Rectal smooth muscle tissue (tissue), 1 donor: ENCODE measurements around the gene SYT1.
"Not testable (repeated sequence)": the region's sequence is repeated elsewhere in the genome, so short reads cannot be mapped to it uniquely, and the experiment has no call there.

Experiments
- H3K27ac ChIP-seq: one replicate; pipeline ENCODE4 v1.7.0; 2013; ENCODE audit warnings: low read depth, low read length, inconsistent platforms
- H3K27me3 ChIP-seq: one replicate; pipeline ENCODE4 v1.7.0; 2013; ENCODE audit warnings: low read length; ENCODE audit not compliant: control insufficient read depth, insufficient read depth
- H3K36me3 ChIP-seq: one replicate; pipeline ENCODE4 v1.7.0; 2013; ENCODE audit warnings: low read length; ENCODE audit not compliant: control insufficient read depth, insufficient read depth
- H3K4me1 ChIP-seq: one replicate; pipeline ENCODE4 v1.7.0; 2013; ENCODE audit warnings: low read length; ENCODE audit not compliant: control insufficient read depth, insufficient read depth
- H3K4me3 ChIP-seq: one replicate; pipeline ENCODE4 v1.7.0; 2013; ENCODE audit warnings: low read length
- H3K9ac ChIP-seq: one replicate; pipeline ENCODE4 v1.7.0; 2013; ENCODE audit warnings: low read length

The SYT1 gene

DNA sequence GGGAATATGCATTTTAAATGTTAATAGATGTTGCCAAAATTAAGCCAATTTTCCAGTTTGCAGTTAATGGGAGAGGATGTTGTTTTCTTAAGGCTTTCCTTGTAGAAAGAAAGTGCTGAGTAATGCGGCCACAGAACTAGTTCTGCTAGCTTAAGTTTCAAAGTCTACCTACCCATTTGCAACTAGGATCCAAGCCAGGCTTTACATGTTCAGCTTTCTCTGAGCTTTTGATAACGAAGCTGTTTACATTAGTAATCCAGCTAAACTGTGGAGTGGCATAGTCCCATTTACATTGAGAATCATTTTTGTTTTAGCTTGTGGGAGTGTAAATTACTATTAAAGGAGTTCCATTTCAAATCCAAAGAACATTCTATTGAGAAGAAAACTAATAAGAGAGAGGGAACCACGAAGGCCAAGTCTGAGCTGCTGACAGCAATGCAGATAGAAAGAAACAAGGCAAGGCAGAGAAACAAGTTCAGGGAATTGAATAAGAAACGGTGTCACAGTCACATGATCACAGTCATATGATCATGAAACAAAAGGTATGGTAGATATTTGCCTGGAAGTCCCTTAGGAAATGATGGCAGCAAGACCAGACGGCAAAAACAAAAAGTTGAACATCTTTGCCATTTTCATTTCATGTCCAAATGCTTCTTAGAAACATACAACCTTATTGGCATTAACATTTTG is 551.3 kb downstream of the SYT1 start:
- H3K9ac ChIP-seq, result no peak overlapping the region
- no peaks in the 10 kb centered on the region for H3K36me3 ChIP-seq
- no peak overlapping the region for H3K4me3 ChIP-seq
- no peak overlapping the region for H3K27ac ChIP-seq
- no peaks in the 10 kb centered on the region for H3K4me1 ChIP-seq
- no peaks in the 10 kb centered on the region for H3K27me3 ChIP-seq

DNA sequence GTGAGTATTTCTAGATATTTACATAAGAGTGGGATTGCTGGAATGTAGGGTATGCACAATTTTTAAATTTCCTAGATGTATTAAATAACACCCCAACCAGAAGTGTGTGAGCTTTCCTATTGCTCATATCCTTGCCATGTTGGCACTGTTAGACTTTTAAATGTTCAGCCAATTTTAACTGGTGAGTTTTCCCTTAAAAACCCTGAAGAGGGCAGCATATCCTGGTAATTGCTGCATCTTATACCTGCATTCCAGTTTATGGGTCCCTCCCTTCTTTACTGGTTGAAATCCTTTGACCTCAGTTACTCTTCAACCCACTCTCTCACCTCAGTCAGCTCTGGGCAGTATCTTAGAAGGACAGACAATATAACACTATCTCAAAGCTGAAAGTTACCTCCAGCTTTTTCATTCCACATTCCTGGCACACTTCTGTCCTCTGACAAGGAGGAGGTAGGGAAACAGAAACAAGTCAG is 555.6 kb downstream of the SYT1 start:
- Histone ChIP-seq H3K9ac (no peak overlapping the region), H3K4me3 (no peak overlapping the region), H3K27ac (no peak overlapping the region), H3K27me3 (no peaks in the 10 kb centered on the region), H3K36me3 (no peaks in the 10 kb centered on the region), H3K4me1 (no peaks in the 10 kb centered on the region)

DNA sequence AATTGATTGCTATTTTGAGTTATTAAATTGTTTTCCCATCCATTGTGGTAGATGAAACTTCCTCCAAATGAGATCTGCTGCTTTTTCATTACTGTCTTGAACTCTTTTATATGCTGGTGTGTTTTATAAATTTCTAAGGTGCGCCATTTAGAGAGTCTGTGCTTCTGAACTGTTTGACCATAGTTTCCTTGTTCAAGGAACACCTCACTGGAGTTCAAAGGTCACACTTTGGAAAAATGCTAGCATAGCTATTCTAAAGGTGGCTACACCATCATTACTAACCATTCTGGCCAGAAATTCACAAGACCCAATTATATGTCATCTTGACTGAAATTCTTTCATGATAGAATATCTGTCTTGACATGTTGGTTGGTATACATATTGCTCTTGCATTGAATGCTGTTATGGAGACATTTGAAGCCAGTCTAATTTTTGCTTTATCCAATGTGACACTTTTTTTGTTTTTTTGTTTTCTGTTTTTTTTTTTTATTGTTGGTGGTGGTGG is 556.7 kb downstream of the SYT1 start:
- Histone ChIP-seq H3K27me3 (no peaks in the 10 kb centered on the region), H3K4me1 (no peaks in the 10 kb centered on the region), H3K36me3 (no peaks in the 10 kb centered on the region), H3K9ac (no peak overlapping the region), H3K4me3 (no peak overlapping the region), H3K27ac (no peak overlapping the region)

DNA sequence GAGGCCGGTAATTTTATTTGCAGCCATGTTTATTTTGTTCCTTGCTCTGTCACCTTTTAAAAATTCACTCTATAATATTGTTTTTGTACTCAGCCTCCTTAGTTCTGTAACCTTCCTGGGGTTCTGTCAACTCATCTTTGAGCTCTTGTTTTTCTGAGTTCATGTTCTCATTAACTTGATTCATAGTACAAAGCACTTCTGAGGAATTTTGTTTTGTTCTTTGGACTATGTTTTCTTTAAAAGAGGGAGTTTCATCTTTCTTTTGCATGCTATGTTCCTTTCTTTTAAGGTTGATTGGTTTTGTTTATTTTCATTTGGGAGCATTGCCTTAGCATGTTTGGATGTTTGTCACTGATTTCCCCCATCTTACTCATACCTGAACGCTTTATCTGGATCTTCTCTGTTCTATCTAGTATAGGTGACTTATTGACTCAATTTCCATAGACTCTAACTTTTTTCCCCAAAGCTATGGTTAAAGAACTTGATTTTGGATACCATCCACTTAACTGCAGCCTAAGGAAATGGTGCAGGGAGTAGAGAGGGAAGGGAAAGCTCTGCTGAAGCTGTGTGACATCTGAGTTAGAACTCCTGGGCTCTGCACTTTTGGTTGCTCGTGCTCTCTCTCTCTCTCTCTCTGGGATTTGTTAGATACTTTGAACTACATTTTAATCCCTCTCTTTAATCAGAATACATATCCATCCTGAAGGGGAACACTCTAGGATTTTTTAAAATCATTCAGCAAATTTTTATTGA is 557.7 kb downstream of the SYT1 start:
- Histone ChIP-seq H3K27ac (no peak overlapping the region), H3K27me3 (no peaks in the 10 kb centered on the region), H3K36me3 (no peaks in the 10 kb centered on the region), H3K9ac (no peak overlapping the region), H3K4me1 (no peaks in the 10 kb centered on the region), H3K4me3 (no peak overlapping the region)

DNA sequence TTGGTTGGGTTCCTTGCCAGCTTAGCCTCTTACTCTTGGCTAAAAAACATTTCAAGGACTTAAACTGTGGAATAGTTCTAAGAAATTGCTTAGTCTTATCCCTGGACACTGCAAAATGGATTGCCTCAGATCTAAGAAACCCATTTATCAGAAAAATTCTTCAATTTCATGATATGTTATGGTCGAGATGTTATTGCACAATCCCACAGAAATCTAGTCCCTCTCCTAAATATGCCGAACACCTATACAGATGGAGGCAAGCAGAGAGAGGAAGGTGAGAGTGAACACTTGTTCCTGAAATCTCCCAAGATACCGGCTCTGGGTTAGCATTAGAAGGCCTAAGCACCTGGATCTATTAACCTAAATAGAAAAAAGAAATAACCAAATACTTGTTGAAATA is 559.0 kb downstream of the SYT1 start:
- H3K4me1 ChIP-seq, result no peaks in the 10 kb centered on the region

DNA sequence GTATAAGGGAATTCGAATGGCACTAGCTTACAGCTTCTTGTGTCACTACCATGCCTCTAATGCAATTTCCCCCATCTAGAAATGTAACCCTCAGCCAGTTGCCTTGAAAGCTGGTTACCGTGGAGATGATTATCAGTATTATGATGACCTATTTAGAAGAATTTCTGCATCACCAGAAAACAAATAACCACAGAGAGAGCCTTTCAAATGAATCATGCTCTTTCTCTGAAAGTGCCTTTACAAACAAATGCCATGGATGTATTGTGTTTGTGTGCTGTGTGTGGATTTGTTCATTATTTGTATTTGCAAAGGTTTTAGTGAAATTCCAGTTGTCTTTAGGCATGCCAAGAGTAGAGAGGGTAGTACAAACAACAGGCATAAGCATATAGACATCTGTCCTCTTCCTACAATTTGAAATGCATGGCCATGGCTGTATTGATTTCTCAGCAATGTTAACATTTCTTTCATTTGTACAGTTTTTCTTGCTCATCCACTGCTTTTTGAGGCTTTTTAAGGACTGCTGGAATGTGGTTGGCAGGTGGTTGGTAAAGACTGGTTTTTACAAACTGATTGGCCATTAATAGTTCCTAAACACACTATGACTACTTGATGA is 559.6 kb downstream of the SYT1 start:
- no peak overlapping the region for H3K4me3 ChIP-seq
- H3K4me1 ChIP-seq, result no peaks in the 10 kb centered on the region
- no peaks in the 10 kb centered on the region for H3K36me3 ChIP-seq
- H3K9ac ChIP-seq, result no peak overlapping the region
- H3K27ac ChIP-seq, result no peak overlapping the region
- H3K27me3 ChIP-seq, result no peaks in the 10 kb centered on the region

More for the DNA sequence above, 559.0 kb downstream of the SYT1 start:
- H3K4me3 ChIP-seq, result no peak overlapping the region
- no peak overlapping the region for H3K27ac ChIP-seq
- H3K9ac ChIP-seq, result no peak overlapping the region
- no peaks in the 10 kb centered on the region for H3K27me3 ChIP-seq
- no peaks in the 10 kb centered on the region for H3K36me3 ChIP-seq

DNA sequence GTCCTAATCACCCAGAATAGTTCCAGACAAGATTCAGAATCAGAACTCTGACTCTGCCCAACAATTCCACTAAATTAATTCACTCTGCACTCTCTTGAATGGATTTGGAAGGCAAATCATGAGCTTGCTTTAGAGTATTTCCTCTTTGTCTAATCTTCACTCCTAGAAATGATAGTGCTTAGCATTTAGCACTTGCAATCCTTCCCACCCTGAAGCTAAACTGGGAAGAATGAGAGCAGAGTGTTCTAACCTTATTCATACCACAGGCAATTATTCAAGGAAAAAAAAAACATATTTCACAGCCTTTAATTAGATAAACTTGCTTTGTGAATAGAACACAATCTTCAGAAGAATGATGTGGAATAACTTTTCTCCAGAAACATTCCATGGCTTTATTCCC is 561.5 kb downstream of the SYT1 start:
- no peak overlapping the region for H3K27ac ChIP-seq
- no peak overlapping the region for H3K4me3 ChIP-seq
- no peaks in the 10 kb centered on the region for H3K27me3 ChIP-seq
- no peaks in the 10 kb centered on the region for H3K36me3 ChIP-seq
- no peak overlapping the region for H3K9ac ChIP-seq
- no peaks in the 10 kb centered on the region for H3K4me1 ChIP-seq

DNA sequence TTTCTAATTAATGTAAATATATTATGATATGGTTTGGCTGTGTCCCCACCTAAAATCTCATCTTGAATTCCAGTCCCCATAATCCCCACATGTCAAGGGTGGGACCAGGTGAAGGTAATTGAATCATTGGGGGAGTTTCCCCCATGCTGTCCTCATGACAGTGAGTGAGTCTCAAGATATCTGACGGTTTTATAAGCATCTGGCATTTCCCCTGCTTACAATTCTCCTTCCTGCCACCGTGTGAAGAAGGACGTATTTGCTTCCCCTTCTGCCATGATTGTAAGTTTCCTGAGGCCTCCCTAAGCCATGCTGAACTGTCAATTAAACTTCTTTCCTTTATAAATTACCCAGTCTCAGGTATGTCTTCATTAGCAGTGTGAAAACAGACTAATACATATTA is 562.2 kb downstream of the SYT1 start:
- H3K27ac ChIP-seq, H3K9ac ChIP-seq, H3K36me3 ChIP-seq, H3K4me1 ChIP-seq, H3K4me3 ChIP-seq, H3K27me3 ChIP-seq: not testable (repeated sequence)

DNA sequence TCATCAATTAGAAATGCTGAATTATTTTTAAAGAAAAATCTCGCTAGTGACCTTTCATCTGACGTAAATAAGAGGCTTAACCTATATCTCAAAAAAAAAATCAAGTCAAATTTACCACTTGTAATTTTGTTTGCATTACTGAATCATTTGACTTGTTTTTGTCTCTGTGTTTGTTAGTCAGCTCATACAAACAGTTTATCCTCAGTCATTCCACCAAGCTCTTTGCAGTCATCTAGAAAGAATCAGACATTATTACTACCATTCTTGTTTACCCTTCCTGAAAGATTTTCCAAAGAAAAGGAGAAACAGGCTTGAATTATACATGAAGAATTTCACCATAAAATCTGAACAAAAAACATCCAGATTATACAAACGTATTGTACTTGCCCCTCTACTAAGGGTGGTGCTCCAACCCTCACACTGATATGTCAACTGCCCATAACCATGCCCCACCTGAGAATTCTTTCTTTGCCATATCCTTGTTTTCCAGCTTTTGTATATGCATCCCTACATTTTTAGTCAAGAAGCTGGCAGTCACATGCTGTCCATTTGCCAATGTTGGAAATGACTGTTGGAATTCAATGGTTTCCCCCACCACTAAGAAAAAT is 569.0 kb downstream of the SYT1 start:
- no peaks in the 10 kb centered on the region for H3K36me3 ChIP-seq
- H3K27ac ChIP-seq, result no peak overlapping the region
- H3K4me3 ChIP-seq, result no peak overlapping the region
- H3K9ac ChIP-seq, result no peak overlapping the region
- no peaks in the 10 kb centered on the region for H3K27me3 ChIP-seq
- no peaks in the 10 kb centered on the region for H3K4me1 ChIP-seq

DNA sequence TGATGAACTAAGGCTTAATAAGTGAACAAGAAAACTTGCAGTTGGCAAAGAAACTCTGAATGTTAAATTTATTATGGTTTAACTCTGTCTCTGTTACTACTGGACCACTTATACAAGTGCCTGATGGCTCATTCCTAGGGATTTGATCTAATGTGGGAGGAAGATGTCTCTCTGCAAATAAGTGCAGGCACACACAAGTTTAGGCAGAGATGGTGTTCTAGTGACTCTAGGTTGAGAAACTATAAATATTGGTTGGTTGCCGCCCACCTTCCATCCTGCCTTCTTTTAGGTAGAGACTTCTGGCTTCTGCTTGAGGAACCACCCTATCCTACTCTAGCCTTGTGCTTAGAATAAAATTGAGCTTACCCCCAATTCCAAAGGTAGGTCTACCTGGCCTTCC is 570.0 kb downstream of the SYT1 start:
- Histone ChIP-seq H3K4me1 (no peaks in the 10 kb centered on the region), H3K27me3 (no peaks in the 10 kb centered on the region), H3K9ac (no peak overlapping the region), H3K36me3 (no peaks in the 10 kb centered on the region), H3K27ac (no peak overlapping the region), H3K4me3 (no peak overlapping the region)

DNA sequence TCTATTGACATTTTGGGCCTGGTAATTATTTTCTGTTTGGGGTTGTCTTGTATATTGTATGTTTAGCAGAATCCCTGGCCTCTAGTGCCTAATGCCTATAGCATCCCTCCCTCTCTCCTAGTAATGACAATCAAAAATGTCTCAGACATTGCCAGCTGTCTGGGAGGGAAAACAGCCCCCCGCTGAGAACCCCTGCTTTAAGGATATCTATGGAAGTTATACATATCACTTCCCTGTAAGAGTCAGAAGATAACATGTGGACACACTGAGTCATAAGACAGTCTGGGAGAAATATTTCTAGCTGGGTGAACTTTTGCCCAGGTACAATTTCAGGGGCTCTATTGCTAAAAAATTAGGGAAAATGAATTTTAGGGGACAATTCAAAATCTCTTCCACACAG is 571.2 kb downstream of the SYT1 start:
- Histone ChIP-seq H3K9ac (no peak overlapping the region), H3K4me1 (no peaks in the 10 kb centered on the region), H3K27me3 (no peaks in the 10 kb centered on the region), H3K4me3 (no peak overlapping the region), H3K36me3 (no peaks in the 10 kb centered on the region), H3K27ac (no peak overlapping the region)

DNA sequence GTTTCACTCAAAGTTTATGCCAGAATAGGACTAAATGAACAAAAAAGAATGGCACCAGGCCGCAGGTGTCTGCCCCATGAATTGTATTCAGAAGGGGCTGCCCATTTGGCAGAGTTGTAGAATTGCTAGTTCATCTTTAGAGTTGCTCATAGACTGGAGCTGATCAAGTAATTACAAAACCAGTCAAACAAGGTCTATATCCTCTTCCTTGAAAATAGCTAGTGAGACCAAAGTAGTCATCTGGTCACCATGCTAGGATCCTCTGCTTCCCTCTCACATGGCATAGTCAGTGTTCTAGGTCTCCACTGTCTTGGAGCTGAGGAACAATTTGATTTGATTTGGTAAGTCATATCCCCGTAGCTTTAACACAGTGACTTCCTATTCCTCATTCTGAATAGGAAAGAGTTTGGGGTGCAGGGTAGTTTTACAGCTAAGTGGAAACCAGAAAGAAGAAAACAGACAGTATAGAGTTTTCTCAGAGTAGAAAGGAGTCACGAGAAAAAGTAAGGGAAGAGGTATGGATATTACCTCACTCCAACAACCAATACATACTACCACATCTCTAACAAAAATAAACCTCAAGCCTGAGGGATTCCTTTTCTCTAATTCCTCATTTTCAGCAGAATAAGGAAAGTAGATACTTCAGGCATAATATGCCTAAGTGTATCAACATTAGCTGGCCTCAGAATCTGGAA is 574.1 kb downstream of the SYT1 start:
- Histone ChIP-seq H3K36me3 (no peaks in the 10 kb centered on the region), H3K4me3 (no peak overlapping the region), H3K27me3 (no peaks in the 10 kb centered on the region), H3K27ac (no peak overlapping the region), H3K9ac (no peak overlapping the region), H3K4me1 (no peaks in the 10 kb centered on the region)
